Measurements from ENCODE around the gene FAP.

GRCh38 chr2:162277381-162277780 lies 34.1 kb upstream of the FAP start:
- TF ChIP-seq ZC3H10 (CRISPR knock-in tag; IDR thresholded peaks at IDR 0.05) (no peak), PATZ1 (CRISPR knock-in tag; IDR thresholded peaks at IDR 0.05; ENCODE audit: borderline replicate concordance) (no peak)

Data from SK-N-SH treated with all-trans-retinoic acid at 6 μM for 48 hours (cell line).